SK-N-MC (cell line): ENCODE results near the gene MMD2.

ENCODE experiments used
- EZH2 ChIP-seq: fragments of 200-600 bp; sonication (generic); IDR thresholded peaks from one replicate; pipeline ENCODE4 v1.6.1; 2017; ENCODE audit warnings: antibody characterized with exemption
- FOXP2 ChIP-seq: optimal IDR thresholded peaks from 2 replicates; pipeline ENCODE3; 2011; ENCODE audit warnings: mild to moderate bottlenecking, moderate library complexity; ENCODE audit not compliant: insufficient read depth; ENCODE audit errors: extremely low read length, control extremely low read depth
- POLR2AphosphoS5 ChIP-seq: IDR thresholded peaks from 2 replicates; pipeline ENCODE4 v1.6.1; 2012; ENCODE audit warnings: mild to moderate bottlenecking, low read depth, low read length, borderline replicate concordance

GRCh38 chr7:4998244-4998643 lies 39.3 kb upstream of the MMD2 start:
- no peak for TF ChIP-seq EZH2
- TF ChIP-seq POLR2AphosphoS5 = no peak
- no peak for TF ChIP-seq FOXP2
